K562 (cell line): ENCODE measurements around the gene ZNF488. TPM values are rescaled to one million over a fixed set of nuclear protein-coding genes. Genes with fewer than 3 reads are reported as not detected.

Experiments
- CREM ChIP-seq: IDR thresholded peaks from 2 replicates; pipeline ENCODE4 v1.6.1; 2014; ENCODE audit warnings: antibody characterized with exemption, low read depth
- KLF6 ChIP-seq: fragments of 250-450 bp; sonication (Bioruptor Pico); IDR thresholded peaks from 2 replicates; pipeline ENCODE4 v1.4.0; 2020; ENCODE audit warnings: mild to moderate bottlenecking, moderate library complexity, borderline replicate concordance
- MBD2 ChIP-seq: sonication (generic); IDR thresholded peaks from 2 replicates; pipeline ENCODE4 v1.6.1; 2016; ENCODE audit warnings: low read depth, borderline replicate concordance
- polyA plus RNA-seq, 8 experiments: library from polyadenylated mRNA; depleted of rRNA in 4 of 8; stranded (reverse) in 5 of 8; unstranded in 3 of 8; fragments of >200 nt; fragmentation: Nextera tagmentation in 2 of 8; fragmentation: Illumina TruSeq in 1 of 8; extraction: Ambion mirVana in 2 of 8; extraction: Trizol in 1 of 8; gene quantifications; 2 replicates each; pipeline versions ENCODE4 v1.2.1 to v1.2.3, GENCODE V29; 2011 to 2014; ENCODE audit warnings: inconsistent platforms in 1 of 8, missing spikeins in 1 of 8
- total RNA-seq, 7 experiments: library from RNA; depleted of rRNA in 6 of 7; stranded (reverse); fragments of >200 nt in 6 of 7; fragmentation: Illumina TruSeq in 2 of 7; extraction: Trizol in 2 of 7; gene quantifications; 2 replicates each; pipeline versions ENCODE4 v1.2.1 to v1.2.3, GENCODE V29; 2011 to 2021; ENCODE audit warnings: low replicate concordance in 1 of 7
- TF ChIP-seq, protein P1 (sequence below): fragments of 450-650 bp; IDR thresholded peaks from 2 replicates; pipeline ENCODE4 v1.6.1; 2016; ENCODE audit warnings: mild to moderate bottlenecking, moderate library complexity

Gene ZNF488
- total and polyA plus RNA-seq, 9 of the 15 experiments (the other 6 are each of a cell fraction or from before 2014, with no cell fraction given) = 0.03 to 0.09 (median 0.05) TPM; not detected in 3

DNA sequence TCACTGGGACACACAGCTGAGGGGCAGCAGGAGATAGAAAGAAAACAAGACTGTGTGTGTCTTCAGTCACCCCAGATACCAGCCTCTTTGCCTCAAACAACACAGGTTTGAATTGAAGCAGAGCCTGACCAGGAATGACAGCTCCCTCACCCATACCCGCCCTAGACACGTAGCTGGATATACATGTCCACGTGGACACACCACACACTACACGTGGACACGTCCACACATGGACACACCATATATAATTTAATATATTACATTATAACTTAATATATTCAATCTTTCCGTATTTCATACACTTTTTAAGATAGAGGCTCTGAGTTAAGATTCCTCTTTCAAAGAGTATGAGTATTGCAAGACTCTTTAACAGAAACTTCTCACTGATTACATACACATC, 50.6 kb downstream of the ZNF488 start (continued):
- TF ChIP-seq, protein P1, sequence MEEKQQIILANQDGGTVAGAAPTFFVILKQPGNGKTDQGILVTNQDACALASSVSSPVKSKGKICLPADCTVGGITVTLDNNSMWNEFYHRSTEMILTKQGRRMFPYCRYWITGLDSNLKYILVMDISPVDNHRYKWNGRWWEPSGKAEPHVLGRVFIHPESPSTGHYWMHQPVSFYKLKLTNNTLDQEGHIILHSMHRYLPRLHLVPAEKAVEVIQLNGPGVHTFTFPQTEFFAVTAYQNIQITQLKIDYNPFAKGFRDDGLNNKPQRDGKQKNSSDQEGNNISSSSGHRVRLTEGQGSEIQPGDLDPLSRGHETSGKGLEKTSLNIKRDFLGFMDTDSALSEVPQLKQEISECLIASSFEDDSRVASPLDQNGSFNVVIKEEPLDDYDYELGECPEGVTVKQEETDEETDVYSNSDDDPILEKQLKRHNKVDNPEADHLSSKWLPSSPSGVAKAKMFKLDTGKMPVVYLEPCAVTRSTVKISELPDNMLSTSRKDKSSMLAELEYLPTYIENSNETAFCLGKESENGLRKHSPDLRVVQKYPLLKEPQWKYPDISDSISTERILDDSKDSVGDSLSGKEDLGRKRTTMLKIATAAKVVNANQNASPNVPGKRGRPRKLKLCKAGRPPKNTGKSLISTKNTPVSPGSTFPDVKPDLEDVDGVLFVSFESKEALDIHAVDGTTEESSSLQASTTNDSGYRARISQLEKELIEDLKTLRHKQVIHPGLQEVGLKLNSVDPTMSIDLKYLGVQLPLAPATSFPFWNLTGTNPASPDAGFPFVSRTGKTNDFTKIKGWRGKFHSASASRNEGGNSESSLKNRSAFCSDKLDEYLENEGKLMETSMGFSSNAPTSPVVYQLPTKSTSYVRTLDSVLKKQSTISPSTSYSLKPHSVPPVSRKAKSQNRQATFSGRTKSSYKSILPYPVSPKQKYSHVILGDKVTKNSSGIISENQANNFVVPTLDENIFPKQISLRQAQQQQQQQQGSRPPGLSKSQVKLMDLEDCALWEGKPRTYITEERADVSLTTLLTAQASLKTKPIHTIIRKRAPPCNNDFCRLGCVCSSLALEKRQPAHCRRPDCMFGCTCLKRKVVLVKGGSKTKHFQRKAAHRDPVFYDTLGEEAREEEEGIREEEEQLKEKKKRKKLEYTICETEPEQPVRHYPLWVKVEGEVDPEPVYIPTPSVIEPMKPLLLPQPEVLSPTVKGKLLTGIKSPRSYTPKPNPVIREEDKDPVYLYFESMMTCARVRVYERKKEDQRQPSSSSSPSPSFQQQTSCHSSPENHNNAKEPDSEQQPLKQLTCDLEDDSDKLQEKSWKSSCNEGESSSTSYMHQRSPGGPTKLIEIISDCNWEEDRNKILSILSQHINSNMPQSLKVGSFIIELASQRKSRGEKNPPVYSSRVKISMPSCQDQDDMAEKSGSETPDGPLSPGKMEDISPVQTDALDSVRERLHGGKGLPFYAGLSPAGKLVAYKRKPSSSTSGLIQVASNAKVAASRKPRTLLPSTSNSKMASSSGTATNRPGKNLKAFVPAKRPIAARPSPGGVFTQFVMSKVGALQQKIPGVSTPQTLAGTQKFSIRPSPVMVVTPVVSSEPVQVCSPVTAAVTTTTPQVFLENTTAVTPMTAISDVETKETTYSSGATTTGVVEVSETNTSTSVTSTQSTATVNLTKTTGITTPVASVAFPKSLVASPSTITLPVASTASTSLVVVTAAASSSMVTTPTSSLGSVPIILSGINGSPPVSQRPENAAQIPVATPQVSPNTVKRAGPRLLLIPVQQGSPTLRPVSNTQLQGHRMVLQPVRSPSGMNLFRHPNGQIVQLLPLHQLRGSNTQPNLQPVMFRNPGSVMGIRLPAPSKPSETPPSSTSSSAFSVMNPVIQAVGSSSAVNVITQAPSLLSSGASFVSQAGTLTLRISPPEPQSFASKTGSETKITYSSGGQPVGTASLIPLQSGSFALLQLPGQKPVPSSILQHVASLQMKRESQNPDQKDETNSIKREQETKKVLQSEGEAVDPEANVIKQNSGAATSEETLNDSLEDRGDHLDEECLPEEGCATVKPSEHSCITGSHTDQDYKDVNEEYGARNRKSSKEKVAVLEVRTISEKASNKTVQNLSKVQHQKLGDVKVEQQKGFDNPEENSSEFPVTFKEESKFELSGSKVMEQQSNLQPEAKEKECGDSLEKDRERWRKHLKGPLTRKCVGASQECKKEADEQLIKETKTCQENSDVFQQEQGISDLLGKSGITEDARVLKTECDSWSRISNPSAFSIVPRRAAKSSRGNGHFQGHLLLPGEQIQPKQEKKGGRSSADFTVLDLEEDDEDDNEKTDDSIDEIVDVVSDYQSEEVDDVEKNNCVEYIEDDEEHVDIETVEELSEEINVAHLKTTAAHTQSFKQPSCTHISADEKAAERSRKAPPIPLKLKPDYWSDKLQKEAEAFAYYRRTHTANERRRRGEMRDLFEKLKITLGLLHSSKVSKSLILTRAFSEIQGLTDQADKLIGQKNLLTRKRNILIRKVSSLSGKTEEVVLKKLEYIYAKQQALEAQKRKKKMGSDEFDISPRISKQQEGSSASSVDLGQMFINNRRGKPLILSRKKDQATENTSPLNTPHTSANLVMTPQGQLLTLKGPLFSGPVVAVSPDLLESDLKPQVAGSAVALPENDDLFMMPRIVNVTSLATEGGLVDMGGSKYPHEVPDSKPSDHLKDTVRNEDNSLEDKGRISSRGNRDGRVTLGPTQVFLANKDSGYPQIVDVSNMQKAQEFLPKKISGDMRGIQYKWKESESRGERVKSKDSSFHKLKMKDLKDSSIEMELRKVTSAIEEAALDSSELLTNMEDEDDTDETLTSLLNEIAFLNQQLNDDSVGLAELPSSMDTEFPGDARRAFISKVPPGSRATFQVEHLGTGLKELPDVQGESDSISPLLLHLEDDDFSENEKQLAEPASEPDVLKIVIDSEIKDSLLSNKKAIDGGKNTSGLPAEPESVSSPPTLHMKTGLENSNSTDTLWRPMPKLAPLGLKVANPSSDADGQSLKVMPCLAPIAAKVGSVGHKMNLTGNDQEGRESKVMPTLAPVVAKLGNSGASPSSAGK = 0 out of 2 replicates have a peak, but pooled peaks have one; percentile 19
- TF ChIP-seq CREM = no peak
- TF ChIP-seq KLF6 (CRISPR knock-in tag) = no peak
- no peak for TF ChIP-seq MBD2
- TF ChIP-seq, all 486 proteins: peak for 1
